HFFc6 (cell line): ENCODE results near the gene PARD3B. TPM values are rescaled to one million over a fixed set of nuclear protein-coding genes. Genes with fewer than 3 reads are reported as not detected.

Source experiments
- DNase-seq: peaks from one replicate; pipeline ENCODE4 v3.0.0-alpha.2; 2018
- H3K27ac Mint-ChIP-seq: 2 replicates; pipeline ENCODE4 v1.8.0; 2020; ENCODE audit warnings: mild to moderate bottlenecking, mixed read lengths
- H3K27me3 Mint-ChIP-seq: 2 replicates; pipeline ENCODE4 v1.8.0; 2021; ENCODE audit warnings: mild to moderate bottlenecking, moderate library complexity, mixed read lengths; ENCODE audit not compliant: insufficient read depth
- H3K36me3 Mint-ChIP-seq: 2 replicates; pipeline ENCODE4 v1.8.0; 2021; ENCODE audit warnings: low read depth, mixed read lengths
- H3K4me1 Mint-ChIP-seq: 2 replicates; pipeline ENCODE4 v1.8.0; 2020; ENCODE audit warnings: low read depth, mixed read lengths
- H3K4me3 Mint-ChIP-seq: 2 replicates; pipeline ENCODE4 v1.8.0; 2020; ENCODE audit warnings: mild to moderate bottlenecking, moderate library complexity, mixed read lengths
- H3K9me3 Mint-ChIP-seq: 2 replicates; pipeline ENCODE4 v1.8.0; 2020; ENCODE audit warnings: mild to moderate bottlenecking, mixed read lengths
- CTCF ChIP-seq: fragments of 200-600 bp; sonication (generic); IDR thresholded peaks from 2 replicates; pipeline ENCODE4 v1.5.0; 2021; ENCODE audit warnings: antibody characterized with exemption, mild to moderate bottlenecking
- total RNA-seq, 6 experiments: library from RNA; stranded (reverse); fragmentation: NEBNext Ultra II Directional; extraction: Animal tissue kit (Norgen Biotek cat#: 25700); gene quantifications; 2 replicates in 1 of 6; 3 replicates in 5 of 6; pipeline ENCODE4 v1.2.3, GENCODE V29; 2021

PARD3B gene
- total RNA-seq, 6 experiments from 2014 or later, result 14.0 to 22.4 (median 15.3) TPM

- Mint-ChIP-seq H3K4me3 (no peak overlapping the region), H3K27ac (no peak overlapping the region), H3K9me3 (peaks cover 6% of the 10 kb centered on the region; the same call in 1 of the 2 replicates), H3K36me3 (no peaks in the 10 kb centered on the region; the same call in 1 of the 2 replicates), H3K4me1 (no peaks in the 10 kb centered on the region), H3K27me3 (no peaks in the 10 kb centered on the region; the same call in 1 of the 2 replicates)
- TF ChIP-seq CTCF, result no peak
- no peak for DNase-seq
Measured at GRCh38 chr2:204514439-204514838, 30.8 kb upstream of the PARD3B start.

GRCh38 chr2:204515416-204515815 lies 29.9 kb upstream of the PARD3B start:
- no peaks in the 10 kb centered on the region; the same call in 1 of the 2 replicates for H3K36me3 Mint-ChIP-seq
- no peaks in the 10 kb centered on the region; the same call in 1 of the 2 replicates for H3K27me3 Mint-ChIP-seq
- DNase-seq, result no peak
- H3K27ac Mint-ChIP-seq, result no peak overlapping the region
- H3K4me1 Mint-ChIP-seq, result no peaks in the 10 kb centered on the region
- peaks cover 6% of the 10 kb centered on the region; the same call in 1 of the 2 replicates for H3K9me3 Mint-ChIP-seq
- TF ChIP-seq CTCF, result no peak
- H3K4me3 Mint-ChIP-seq, result no peak overlapping the region

GRCh38 chr2:204517154-204517553 lies 28.1 kb upstream of the PARD3B start:
- H3K4me3 Mint-ChIP-seq, result no peak overlapping the region
- no peaks in the 10 kb centered on the region; the same call in 1 of the 2 replicates for H3K36me3 Mint-ChIP-seq
- no peaks in the 10 kb centered on the region for H3K4me1 Mint-ChIP-seq
- H3K27me3 Mint-ChIP-seq, result no peaks in the 10 kb centered on the region; the same call in 1 of the 2 replicates
- no peak for DNase-seq
- no peak overlapping the region for H3K27ac Mint-ChIP-seq
- peaks cover 6% of the 10 kb centered on the region; the same call in 1 of the 2 replicates for H3K9me3 Mint-ChIP-seq
- TF ChIP-seq CTCF, result no peak

GRCh38 chr2:204529795-204530463 lies 15.3 kb upstream of the PARD3B start:
- Mint-ChIP-seq H3K4me1 (peaks cover 30% of the 10 kb centered on the region), H3K36me3 (no peaks in the 10 kb centered on the region), H3K27me3 (no peaks in the 10 kb centered on the region; the same call in 1 of the 2 replicates), H3K27ac (no peak overlapping the region), H3K9me3 (no peaks in the 10 kb centered on the region), H3K4me3 (no peak overlapping the region)
- no peak for TF ChIP-seq CTCF
- DNase-seq, result no peak

- DNase-seq, result no peak
- TF ChIP-seq CTCF, result no peak
- no peak overlapping the region for H3K27ac Mint-ChIP-seq
- no peaks in the 10 kb centered on the region for H3K36me3 Mint-ChIP-seq
- H3K9me3 Mint-ChIP-seq, result no peaks in the 10 kb centered on the region
- H3K27me3 Mint-ChIP-seq, result no peaks in the 10 kb centered on the region; the same call in 1 of the 2 replicates
- H3K4me3 Mint-ChIP-seq, result no peak overlapping the region
- peaks cover 31% of the 10 kb centered on the region for H3K4me1 Mint-ChIP-seq
Measured at GRCh38 chr2:204530464-204530805, 14.8 kb upstream of the PARD3B start.
